Measurements from ENCODE around the gene SYT9. TPM values are rescaled to one million over a fixed set of nuclear protein-coding genes. Genes with fewer than 3 reads are reported as not detected.

Gene SYT9
- total RNA-seq, 2 experiments from 2014 or later, result not detected

- ATAC-seq (no peak), DNase-seq (peak; percentile 12)
- Mint-ChIP-seq H3K4me3 (no peak overlapping the region), H3K9me3 (ENCODE audit: low read depth) (no peaks in the 10 kb centered on the region), H3K27ac (no peak overlapping the region), H3K4me1 (no peaks in the 10 kb centered on the region), H3K36me3 (ENCODE audit: low read depth) (no peaks in the 10 kb centered on the region), H3K27me3 (peaks cover 16% of the 10 kb centered on the region)
- intact Hi-C loops (cut with DNase I, micrococcal nuclease), result loop anchor here in 1 of 2 experiments (5.0 kb wide), 2 partner anchors 181 to 466 kb away; no protein-coding TSS in a partner anchor
- ChIA-PET CTCF (interaction anchor here (0.7 to 1.8 kb wide), 7 partner anchors 19 to 1814 kb away, joined by 3 to 12 read pairs (median 3); no protein-coding TSS in a partner anchor), POLR2A (no interaction called here)
Measured at GRCh38 chr11:7278314-7278917, 26.7 kb downstream of the SYT9 start.

- ATAC-seq (no peak), DNase-seq (no peak)
- intact Hi-C loops (cut with DNase I, micrococcal nuclease), result loop anchor here in 1 of 2 experiments (5.0 kb wide), 2 partner anchors 182 to 467 kb away; no protein-coding TSS in a partner anchor
- Mint-ChIP-seq H3K27me3 (peaks cover 16% of the 10 kb centered on the region), H3K9me3 (ENCODE audit: low read depth) (no peaks in the 10 kb centered on the region), H3K27ac (no peak overlapping the region), H3K4me3 (no peak overlapping the region), H3K4me1 (no peaks in the 10 kb centered on the region), H3K36me3 (ENCODE audit: low read depth) (no peaks in the 10 kb centered on the region)
- CTCF ChIA-PET, result interaction anchor here (0.6 to 1.8 kb wide), 5 partner anchors 9 to 388 kb away, joined by 3 to 12 read pairs (median 3); no protein-coding TSS in a partner anchor
- POLR2A ChIA-PET, result no interaction called here
Measured at GRCh38 chr11:7279676-7280075, 28.0 kb downstream of the SYT9 start.

- DNase-seq (no peak), ATAC-seq (no peak)
- Mint-ChIP-seq H3K4me3 (no peak overlapping the region), H3K9me3 (ENCODE audit: low read depth) (no peaks in the 10 kb centered on the region), H3K4me1 (no peaks in the 10 kb centered on the region), H3K27ac (no peak overlapping the region), H3K36me3 (ENCODE audit: low read depth) (no peaks in the 10 kb centered on the region), H3K27me3 (peaks cover 13% of the 10 kb centered on the region)
- intact Hi-C loops (cut with DNase I, micrococcal nuclease), result no loop called here
- ChIA-PET POLR2A (no interaction called here), CTCF (interaction anchor here (1.2 kb wide), 1 partner anchor 221 kb away, joined by 4 read pairs; no protein-coding TSS in a partner anchor)
Measured at GRCh38 chr11:7281079-7281478, 29.4 kb downstream of the SYT9 start.

- Mint-ChIP-seq H3K27me3 (peaks cover 11% of the 10 kb centered on the region), H3K9me3 (ENCODE audit: low read depth) (peaks cover 4% of the 10 kb centered on the region), H3K36me3 (ENCODE audit: low read depth) (no peaks in the 10 kb centered on the region), H3K4me3 (no peak overlapping the region), H3K4me1 (no peaks in the 10 kb centered on the region), H3K27ac (no peak overlapping the region)
- no peak for ATAC-seq
- intact Hi-C loops (cut with DNase I, micrococcal nuclease), result no loop called here
- CTCF ChIA-PET, result no interaction called here
- POLR2A ChIA-PET, result no interaction called here
- no peak for DNase-seq
Measured at GRCh38 chr11:7281809-7282208, 30.1 kb downstream of the SYT9 start.

- DNase-seq (no peak), ATAC-seq (no peak)
- Mint-ChIP-seq H3K36me3 (ENCODE audit: low read depth) (no peaks in the 10 kb centered on the region), H3K4me3 (no peak overlapping the region), H3K27ac (no peak overlapping the region), H3K4me1 (no peaks in the 10 kb centered on the region), H3K27me3 (peaks cover 9% of the 10 kb centered on the region), H3K9me3 (ENCODE audit: low read depth) (peaks cover 5% of the 10 kb centered on the region)
- ChIA-PET POLR2A (no interaction called here), CTCF (interaction anchor here (0.5 to 0.6 kb wide), 2 partner anchors 45 to 264 kb away, joined by 3 read pairs; no protein-coding TSS in a partner anchor)
- intact Hi-C loops (cut with DNase I, micrococcal nuclease), result no loop called here
Measured at GRCh38 chr11:7286178-7286577, 34.5 kb downstream of the SYT9 start.

- no peak for DNase-seq
- Mint-ChIP-seq H3K9me3 (ENCODE audit: low read depth) (peaks cover 5% of the 10 kb centered on the region), H3K27ac (no peak overlapping the region), H3K36me3 (ENCODE audit: low read depth) (no peaks in the 10 kb centered on the region), H3K4me1 (no peaks in the 10 kb centered on the region), H3K4me3 (no peak overlapping the region), H3K27me3 (peaks cover 7% of the 10 kb centered on the region)
- ChIA-PET CTCF (no interaction called here), POLR2A (no interaction called here)
- no peak for ATAC-seq
- intact Hi-C loops (cut with DNase I, micrococcal nuclease), result no loop called here
Measured at GRCh38 chr11:7291100-7291829, 39.6 kb downstream of the SYT9 start.

- no peaks in the 10 kb centered on the region for H3K36me3 Mint-ChIP-seq (ENCODE audit: low read depth)
- CTCF ChIA-PET, result no interaction called here
- no peak overlapping the region for H3K27ac Mint-ChIP-seq
- DNase-seq (no peak), ATAC-seq (no peak)
- peaks cover 7% of the 10 kb centered on the region for H3K27me3 Mint-ChIP-seq
- no peaks in the 10 kb centered on the region for H3K4me1 Mint-ChIP-seq
- POLR2A ChIA-PET, result no interaction called here
- H3K4me3 Mint-ChIP-seq, result no peak overlapping the region
- intact Hi-C loops (cut with DNase I, micrococcal nuclease), result no loop called here
- H3K9me3 Mint-ChIP-seq (ENCODE audit: low read depth), result no peaks in the 10 kb centered on the region
Measured at GRCh38 chr11:7292922-7293321, 41.2 kb downstream of the SYT9 start.

GRCh38 chr11:7299393-7299792, 47.7 kb downstream of the SYT9 start:
- Mint-ChIP-seq H3K4me3 (no peak overlapping the region), H3K36me3 (ENCODE audit: low read depth) (no peaks in the 10 kb centered on the region), H3K27me3 (peaks cover 4% of the 10 kb centered on the region), H3K27ac (no peak overlapping the region), H3K9me3 (ENCODE audit: low read depth) (no peaks in the 10 kb centered on the region), H3K4me1 (no peaks in the 10 kb centered on the region)
- POLR2A ChIA-PET, result no interaction called here
- no peak for ATAC-seq
- no peak for DNase-seq
- intact Hi-C loops (cut with DNase I, micrococcal nuclease), result no loop called here
- CTCF ChIA-PET, result interaction anchor here (1.4 kb wide), 1 partner anchor 9 kb away, joined by 4 read pairs; no protein-coding TSS in a partner anchor

GRCh38 chr11:7300281-7300680, 48.6 kb downstream of the SYT9 start:
- intact Hi-C loops (cut with DNase I, micrococcal nuclease), result no loop called here
- POLR2A ChIA-PET, result no interaction called here
- H3K9me3 Mint-ChIP-seq (ENCODE audit: low read depth), result no peaks in the 10 kb centered on the region
- DNase-seq (no peak), ATAC-seq (no peak)
- H3K27me3 Mint-ChIP-seq, result peaks cover 2% of the 10 kb centered on the region
- no peaks in the 10 kb centered on the region for H3K36me3 Mint-ChIP-seq (ENCODE audit: low read depth)
- no peaks in the 10 kb centered on the region for H3K4me1 Mint-ChIP-seq
- no peak overlapping the region for H3K27ac Mint-ChIP-seq
- no peak overlapping the region for H3K4me3 Mint-ChIP-seq
- CTCF ChIA-PET, result interaction anchor here (1.4 kb wide), 1 partner anchor 10 kb away, joined by 4 read pairs; no protein-coding TSS in a partner anchor

- H3K4me3 Mint-ChIP-seq, result no peak overlapping the region
- CTCF ChIA-PET, result no interaction called here
- POLR2A ChIA-PET, result no interaction called here
Measured at GRCh38 chr11:7303146-7303545, 51.4 kb downstream of the SYT9 start.

GRCh38 chr11:7306900-7307299, 55.2 kb downstream of the SYT9 start:
- no peak for ATAC-seq
- H3K36me3 Mint-ChIP-seq (ENCODE audit: low read depth), result no peaks in the 10 kb centered on the region
- no peak overlapping the region for H3K4me3 Mint-ChIP-seq
- ChIA-PET POLR2A (no interaction called here), CTCF (interaction anchor here (0.8 kb wide), 1 partner anchor 1208 kb away, joined by 3 read pairs; no protein-coding TSS in a partner anchor)
- intact Hi-C loops (cut with DNase I, micrococcal nuclease), result no loop called here
- no peak for DNase-seq
- no peaks in the 10 kb centered on the region for H3K4me1 Mint-ChIP-seq
- no peaks in the 10 kb centered on the region for H3K9me3 Mint-ChIP-seq (ENCODE audit: low read depth)
- H3K27ac Mint-ChIP-seq, result no peak overlapping the region
- H3K27me3 Mint-ChIP-seq, result peaks cover 4% of the 10 kb centered on the region

More at GRCh38 chr11:7303146-7303545, 51.4 kb downstream of the SYT9 start:
- H3K27me3 Mint-ChIP-seq, result peaks cover 6% of the 10 kb centered on the region
- intact Hi-C loops (cut with DNase I, micrococcal nuclease), result no loop called here
- no peaks in the 10 kb centered on the region for H3K4me1 Mint-ChIP-seq
- no peak for ATAC-seq
- DNase-seq, result no peak
- H3K27ac Mint-ChIP-seq, result no peak overlapping the region
- H3K36me3 Mint-ChIP-seq (ENCODE audit: low read depth), result no peaks in the 10 kb centered on the region
- H3K9me3 Mint-ChIP-seq (ENCODE audit: low read depth), result no peaks in the 10 kb centered on the region

GRCh38 chr11:7307836-7308235, 56.1 kb downstream of the SYT9 start:
- Mint-ChIP-seq H3K27me3 (peaks cover 9% of the 10 kb centered on the region), H3K9me3 (ENCODE audit: low read depth) (no peaks in the 10 kb centered on the region), H3K36me3 (ENCODE audit: low read depth) (no peaks in the 10 kb centered on the region), H3K4me1 (no peaks in the 10 kb centered on the region), H3K27ac (no peak overlapping the region), H3K4me3 (no peak overlapping the region)
- no peak for ATAC-seq
- intact Hi-C loops (cut with DNase I, micrococcal nuclease), result no loop called here
- ChIA-PET POLR2A (no interaction called here), CTCF (interaction anchor here (0.8 kb wide), 1 partner anchor 1208 kb away, joined by 3 read pairs; no protein-coding TSS in a partner anchor)
- no peak for DNase-seq

All from activated CD4-positive, alpha-beta T cell treated with anti-CD3 and anti-CD28 coated beads for 36 hours (primary cell).